ENCODE data around the gene EFNA5.

The EFNA5 gene

GRCh38 chr5:107484281-107484680 lies 186.5 kb downstream of the EFNA5 start:
- no peak for DNase-seq (ENCODE audit: low read depth)

DNA sequence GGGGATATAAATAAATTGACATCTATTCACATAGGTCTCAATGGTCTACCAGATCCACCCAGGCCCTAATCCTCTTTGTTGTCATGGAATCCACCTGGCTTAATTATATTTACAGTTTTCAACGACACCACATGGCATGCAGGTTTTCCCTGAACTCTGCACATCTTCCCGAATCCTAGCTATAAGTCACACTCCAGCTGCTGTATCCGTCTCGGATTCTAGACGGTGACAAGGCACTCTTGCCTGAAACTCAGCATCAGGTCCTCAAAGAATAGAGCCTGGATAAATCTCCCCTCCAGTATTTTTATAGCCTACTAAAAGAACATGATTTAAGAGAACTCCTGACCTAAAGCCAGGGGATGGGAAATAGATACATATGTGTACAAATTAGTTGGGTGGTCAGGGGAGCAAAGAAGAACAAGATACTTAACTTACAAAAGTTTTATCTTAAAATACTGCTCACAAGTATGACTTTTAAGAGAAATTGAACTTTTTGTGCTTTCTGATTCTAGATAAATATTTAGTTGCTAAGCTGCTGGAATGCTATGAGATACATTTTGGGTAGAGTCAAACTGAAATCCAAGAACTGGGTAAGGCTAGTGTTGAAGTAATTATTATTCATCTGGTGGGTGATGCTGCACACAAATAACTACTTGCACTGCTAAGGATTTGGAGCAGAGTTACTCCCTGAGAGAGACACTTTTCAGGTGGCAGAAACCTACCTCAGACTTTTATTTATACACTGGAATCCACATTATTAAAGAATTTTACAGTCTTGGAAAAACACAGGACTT lies 187.3 kb downstream of the EFNA5 start:
- DNase-seq (ENCODE audit: low read depth): no peak

DNA sequence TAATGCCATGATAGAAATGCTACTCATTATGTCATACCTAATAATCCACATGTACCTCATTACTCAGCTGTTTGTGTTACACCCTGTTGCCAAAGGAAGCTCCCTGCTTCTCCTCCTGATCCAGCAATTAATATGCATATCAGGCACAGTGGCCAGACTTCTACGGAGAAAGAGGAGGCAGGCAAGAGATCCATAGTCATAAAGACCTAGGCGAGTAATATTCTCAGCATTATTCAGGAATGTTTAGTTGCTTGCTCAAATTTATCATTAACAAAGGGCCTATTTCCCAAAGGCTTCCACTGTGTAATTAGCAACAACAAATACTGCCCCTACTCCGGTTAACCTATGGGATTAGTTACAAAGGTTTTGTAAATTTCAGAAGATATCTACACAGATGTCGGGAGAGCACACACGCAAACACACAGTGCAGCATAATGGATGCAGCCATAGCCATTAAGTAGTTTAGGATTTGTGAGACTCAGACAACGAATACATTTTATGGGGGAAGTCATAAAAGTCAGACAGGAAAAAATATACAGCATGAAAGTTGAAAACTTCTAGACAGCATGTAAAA lies 192.6 kb downstream of the EFNA5 start:
- no peak for DNase-seq (ENCODE audit: low read depth)

- DNase-seq (ENCODE audit: low read depth): no peak
Observed at GRCh38 chr5:107477492-107477891, 193.2 kb downstream of the EFNA5 start.

DNA sequence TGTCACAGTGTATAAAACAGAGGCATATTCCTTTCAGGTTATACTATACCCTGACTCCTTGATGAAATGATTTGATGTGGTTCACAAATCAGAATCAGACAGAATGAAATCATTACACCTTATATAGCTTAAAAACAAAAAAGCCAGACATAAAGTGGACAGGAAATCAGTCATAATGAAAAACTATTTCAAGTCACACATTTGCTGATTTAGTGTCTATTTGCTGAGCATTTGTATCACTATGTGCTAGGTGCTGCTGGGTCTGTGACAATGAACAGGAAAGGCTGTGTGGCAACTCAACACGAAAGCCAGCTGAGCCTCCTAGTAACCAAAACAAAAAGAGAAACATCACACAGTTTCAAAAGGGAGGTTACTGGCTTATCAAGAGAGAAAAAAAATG lies 194.0 kb downstream of the EFNA5 start:
- DNase-seq (ENCODE audit: low read depth): no peak

- DNase-seq (ENCODE audit: low read depth): no peak
Observed at GRCh38 chr5:107474716-107475489, 195.8 kb downstream of the EFNA5 start.

DNA sequence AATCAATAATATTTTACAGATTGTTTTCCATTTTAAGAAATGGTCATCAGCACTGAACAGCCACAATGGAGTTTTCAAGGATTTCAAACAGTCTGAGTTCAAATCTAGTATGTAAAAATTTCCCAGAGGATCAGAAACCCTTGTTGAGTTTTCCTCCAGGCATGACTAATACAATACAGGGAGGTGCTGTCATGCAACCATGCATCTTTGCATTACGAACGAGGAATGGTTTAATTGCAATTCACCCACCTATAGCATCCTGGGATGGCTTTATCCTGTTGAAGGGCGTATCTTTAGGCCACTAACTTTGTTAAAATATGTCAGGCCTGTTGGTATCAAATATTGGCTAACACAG lies 196.4 kb downstream of the EFNA5 start:
- DNase-seq (ENCODE audit: low read depth): no peak

DNA sequence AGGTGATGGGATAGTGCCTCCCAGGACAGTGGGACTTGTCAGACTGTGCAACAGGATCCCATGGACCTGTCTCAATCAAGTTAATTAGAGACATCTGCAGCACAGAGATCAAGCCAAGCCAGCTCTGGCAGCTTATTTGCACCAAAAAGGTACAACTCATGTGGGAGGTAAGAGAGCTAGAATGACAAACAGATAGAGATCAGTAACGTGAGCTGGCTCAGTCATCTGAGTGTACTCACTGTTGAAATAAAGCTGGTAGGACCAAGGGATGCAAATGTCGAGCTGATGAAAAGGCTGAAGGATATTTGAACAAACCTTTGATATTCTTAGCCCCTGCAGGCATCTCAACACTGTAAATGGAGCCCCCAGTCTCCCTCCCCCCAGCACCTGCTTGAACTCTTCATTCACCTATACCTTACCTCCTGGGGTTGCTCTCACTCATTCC lies 198.1 kb downstream of the EFNA5 start:
- no peak for DNase-seq (ENCODE audit: low read depth)

GRCh38 chr5:107470295-107470582 lies 200.5 kb downstream of the EFNA5 start:
- DNase-seq (ENCODE audit: low read depth): peak; percentile 31

GRCh38 chr5:107469485-107470294 lies 201.0 kb downstream of the EFNA5 start:
- peak; percentile 93 for DNase-seq (ENCODE audit: low read depth)

GRCh38 chr5:107469064-107469463 lies 201.7 kb downstream of the EFNA5 start:
- no peak for DNase-seq (ENCODE audit: low read depth)

DNA sequence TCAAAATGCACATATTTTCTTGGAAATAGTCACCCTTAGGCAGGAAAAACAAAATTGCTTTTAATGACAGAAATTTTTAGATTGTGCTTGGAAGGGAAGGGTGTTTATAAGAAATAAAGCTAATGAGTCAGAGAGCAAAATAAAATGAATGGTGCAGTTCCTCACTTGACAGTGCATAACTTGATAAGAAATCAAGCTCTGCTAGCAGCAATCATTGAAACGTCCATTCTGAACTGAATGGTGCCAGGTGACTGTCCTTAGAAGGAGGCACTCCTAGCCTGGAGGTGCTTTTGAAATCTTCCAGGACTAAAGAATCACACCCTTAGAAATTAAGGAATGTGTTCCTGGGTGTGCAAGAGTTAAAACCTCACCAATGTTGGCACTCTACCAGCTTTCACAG lies 202.5 kb downstream of the EFNA5 start:
- DNase-seq (ENCODE audit: low read depth): no peak

- DNase-seq (ENCODE audit: low read depth): no peak
Observed at GRCh38 chr5:107467137-107467932, 203.4 kb downstream of the EFNA5 start.

DNA sequence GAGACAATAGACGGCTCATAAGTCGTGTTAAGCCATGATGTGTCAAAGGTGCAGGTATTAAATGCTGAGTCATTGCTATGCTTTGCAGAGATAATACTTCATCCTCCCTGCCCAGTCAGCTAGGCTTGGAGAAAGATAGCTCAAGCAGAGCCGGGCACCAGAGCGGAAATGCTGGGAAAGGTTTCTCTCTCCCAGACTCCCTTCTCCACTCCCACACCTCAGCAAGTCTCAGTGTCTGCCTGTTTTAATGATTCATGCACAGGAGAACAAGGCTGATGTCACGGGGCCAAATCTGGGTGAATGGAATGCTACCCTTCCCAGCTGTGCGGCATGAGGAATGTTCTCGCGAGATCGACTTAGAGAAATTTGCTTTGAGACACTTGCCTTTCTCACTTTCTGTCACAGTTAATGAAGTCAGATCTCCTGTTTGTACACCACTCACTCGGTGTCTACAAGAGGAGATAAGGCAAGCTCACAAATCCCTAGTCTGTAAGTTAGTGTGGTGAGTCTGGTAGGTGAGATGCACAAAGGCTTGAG lies 204.4 kb downstream of the EFNA5 start:
- DNase-seq (ENCODE audit: low read depth): peak; percentile 92

GRCh38 chr5:107464876-107465275 lies 205.9 kb downstream of the EFNA5 start:
- DNase-seq (ENCODE audit: low read depth): no peak

DNA sequence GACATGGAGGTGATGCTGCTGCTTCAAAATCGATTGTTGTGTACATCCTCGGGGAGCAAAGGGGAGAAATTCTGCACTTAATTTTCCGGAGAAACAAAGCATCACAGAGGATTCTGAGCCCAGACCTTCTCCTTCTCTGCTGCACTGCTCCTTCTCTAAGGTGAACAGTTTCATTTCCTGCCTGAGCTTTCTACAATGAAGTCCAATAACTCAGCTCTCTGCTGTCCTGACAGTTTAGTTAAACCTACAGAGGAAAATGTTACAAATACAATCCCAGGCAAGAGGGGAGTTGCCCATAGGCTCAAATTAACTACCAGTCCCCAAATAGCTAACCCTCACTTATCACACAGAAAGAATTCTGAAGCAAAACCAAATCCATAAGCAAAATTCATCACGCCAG lies 206.3 kb downstream of the EFNA5 start:
- no peak for DNase-seq (ENCODE audit: low read depth)

GRCh38 chr5:107463731-107464130 lies 207.0 kb downstream of the EFNA5 start:
- no peak for DNase-seq (ENCODE audit: low read depth)

GRCh38 chr5:107461770-107462169 lies 209.0 kb downstream of the EFNA5 start:
- no peak for DNase-seq (ENCODE audit: low read depth)

DNA sequence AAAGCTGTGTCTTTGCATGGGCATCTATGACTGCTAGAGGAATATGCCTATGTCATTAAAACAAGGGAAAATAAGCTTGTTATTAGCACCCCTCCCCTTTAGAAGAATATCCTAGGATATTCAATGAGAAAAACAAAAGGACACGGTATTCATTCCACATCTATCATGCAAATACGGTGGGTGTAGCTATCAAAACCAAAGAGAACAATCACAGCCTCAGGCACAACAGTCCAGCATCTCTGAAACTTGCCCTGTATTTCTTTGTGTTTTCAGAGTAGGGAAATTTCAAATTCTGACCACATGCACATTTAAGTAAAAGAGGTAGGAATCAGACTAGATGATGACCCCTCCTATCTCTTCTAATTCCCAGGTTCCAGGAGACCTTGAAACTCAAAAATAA lies 209.9 kb downstream of the EFNA5 start:
- DNase-seq (ENCODE audit: low read depth): no peak

DNA sequence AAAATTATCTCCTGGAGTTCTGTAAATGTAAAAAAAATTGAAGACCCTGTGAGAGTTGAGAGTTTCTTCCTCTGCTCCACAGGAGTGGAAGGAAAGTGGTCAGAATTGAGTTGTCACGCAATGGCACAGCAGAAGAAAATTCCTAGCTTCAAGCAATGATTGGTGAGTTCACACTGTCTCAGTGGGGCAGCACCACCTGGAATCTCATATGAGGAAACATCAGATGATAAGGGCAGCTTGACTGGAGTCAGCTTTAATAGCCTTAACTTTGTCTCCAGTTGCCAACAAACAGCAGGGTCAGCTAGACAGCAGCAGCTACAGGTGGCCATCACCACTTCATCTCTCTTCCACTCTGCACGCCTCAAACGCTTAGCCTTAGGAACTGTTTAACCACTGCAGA lies 211.1 kb downstream of the EFNA5 start:
- DNase-seq (ENCODE audit: low read depth): no peak

GRCh38 chr5:107458322-107458721 lies 212.4 kb downstream of the EFNA5 start:
- no peak for DNase-seq (ENCODE audit: low read depth)

Data from non-pigmented ciliary epithelial cell (primary cell).